HCEC 1CT (cell line): ENCODE results near the gene TMEM108.

Source experiments
- DNase-seq: peaks from one replicate; pipeline ENCODE4 v3.0.0-alpha.2; 2017

Gene TMEM108

GRCh38 chr3:133283958-133284807, 246.0 kb downstream of the TMEM108 start:
- DNase-seq = no peak

GRCh38 chr3:133289322-133289721, 251.1 kb downstream of the TMEM108 start:
- DNase-seq = no peak

- no peak for DNase-seq
Observed at GRCh38 chr3:133292296-133292695, 254.1 kb downstream of the TMEM108 start.

- DNase-seq = no peak
Observed at GRCh38 chr3:133293397-133294110, 255.4 kb downstream of the TMEM108 start.

- no peak for DNase-seq
Observed at GRCh38 chr3:133294253-133294652, 256.1 kb downstream of the TMEM108 start.

- DNase-seq = no peak
Observed at GRCh38 chr3:133295199-133295901, 257.2 kb downstream of the TMEM108 start.

- no peak for DNase-seq
Observed at GRCh38 chr3:133295944-133296917, 258.0 kb downstream of the TMEM108 start.

GRCh38 chr3:133296981-133297380, 258.8 kb downstream of the TMEM108 start:
- no peak for DNase-seq

- no peak for DNase-seq
Observed at GRCh38 chr3:133300102-133300501, 261.9 kb downstream of the TMEM108 start.

GRCh38 chr3:133301194-133301593, 263.0 kb downstream of the TMEM108 start:
- DNase-seq = peak; percentile 24

- DNase-seq = no peak
Observed at GRCh38 chr3:133301731-133302130, 263.5 kb downstream of the TMEM108 start.

- DNase-seq = no peak
Observed at GRCh38 chr3:133303430-133303829, 265.2 kb downstream of the TMEM108 start.

GRCh38 chr3:133317866-133318265, 279.7 kb downstream of the TMEM108 start:
- no peak for DNase-seq

- DNase-seq = no peak
Observed at GRCh38 chr3:133328373-133328772, 290.2 kb downstream of the TMEM108 start.

GRCh38 chr3:133329626-133330025, 291.4 kb downstream of the TMEM108 start:
- no peak for DNase-seq

- no peak for DNase-seq
Observed at GRCh38 chr3:133330065-133330464, 291.9 kb downstream of the TMEM108 start.

GRCh38 chr3:133330522-133330921, 292.3 kb downstream of the TMEM108 start:
- no peak for DNase-seq

GRCh38 chr3:133354721-133355120, 316.5 kb downstream of the TMEM108 start:
- DNase-seq = no peak

- no peak for DNase-seq
Observed at GRCh38 chr3:133360476-133360875, 322.3 kb downstream of the TMEM108 start.

- DNase-seq = no peak
Observed at GRCh38 chr3:133361011-133361410, 322.8 kb downstream of the TMEM108 start.

- no peak for DNase-seq
Observed at GRCh38 chr3:133361435-133361834, 323.2 kb downstream of the TMEM108 start.

- DNase-seq = no peak
Observed at GRCh38 chr3:133362539-133362938, 324.3 kb downstream of the TMEM108 start.
